GM18873 (cell line): ENCODE measurements around the gene SEC22A.

ENCODE experiments used
- ATAC-seq: cut with Tn5 transposase; IDR thresholded peaks from one replicate; pipeline ENCODE4 v1.9.1; 2021; ENCODE audit warnings: mild to moderate bottlenecking, moderate library complexity, moderate number of reproducible peaks; ENCODE audit not compliant: unreplicated experiment, low FRiP score

The SEC22A gene

DNA sequence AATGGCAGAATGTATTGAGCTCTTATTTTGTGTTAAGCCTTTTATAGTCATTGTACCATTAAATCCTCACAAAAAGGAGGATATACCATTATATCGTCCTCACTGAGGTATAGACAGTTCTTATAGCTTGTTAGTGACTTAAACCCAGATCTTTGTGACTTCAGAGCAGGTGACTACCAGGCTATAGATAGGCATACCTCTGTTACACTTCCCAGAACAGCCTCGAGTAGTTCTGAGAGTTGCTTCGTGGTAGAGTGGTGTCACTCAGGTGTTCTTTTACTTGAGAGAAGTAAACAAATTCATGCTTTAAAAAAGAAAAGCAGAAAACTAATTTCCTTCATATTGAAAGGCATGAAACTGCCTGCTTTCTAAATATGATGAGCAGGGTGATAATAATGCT is 59.9 kb downstream of the SEC22A start:
- ATAC-seq, result no peak

DNA sequence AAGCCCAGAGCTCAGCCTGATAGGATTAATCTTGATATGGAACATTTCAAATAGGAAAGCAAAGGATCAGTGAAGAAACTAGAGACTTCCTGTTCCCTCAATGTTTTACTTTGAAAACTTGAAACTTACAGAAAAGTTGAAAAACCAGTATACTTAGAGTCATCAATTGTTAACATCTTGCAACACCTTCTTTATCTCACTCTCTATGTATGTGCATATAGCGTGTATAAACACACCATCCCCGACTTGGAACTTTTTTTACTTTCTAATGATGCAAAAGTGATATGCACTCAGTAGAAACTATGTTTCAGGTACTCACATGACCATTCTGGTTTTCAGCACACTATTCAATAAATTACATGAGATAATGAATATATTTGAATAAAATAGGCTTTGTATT is 60.5 kb downstream of the SEC22A start:
- ATAC-seq, result no peak

- no peak for ATAC-seq
Observed at GRCh38 chr3:123262868-123263267, 61.1 kb downstream of the SEC22A start.

DNA sequence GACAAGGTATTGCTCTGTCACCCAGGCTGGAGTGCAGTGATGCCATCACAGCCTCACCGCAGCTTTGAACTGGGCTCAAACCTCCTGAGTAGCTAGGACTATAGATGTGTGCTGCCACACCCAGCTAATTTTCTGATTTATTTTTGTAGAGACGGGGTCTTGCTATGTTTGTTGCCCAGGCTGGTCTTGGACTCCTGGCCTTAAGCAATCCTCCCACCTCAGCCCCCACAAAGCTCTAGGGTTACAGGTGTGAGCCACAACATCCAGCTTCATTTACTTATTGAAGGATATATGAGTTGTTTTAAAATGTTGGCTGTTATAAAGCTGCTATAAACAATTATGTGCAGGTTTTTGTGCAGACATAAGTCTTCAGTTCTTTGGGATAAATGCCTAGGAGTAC is 62.2 kb downstream of the SEC22A start:
- no peak for ATAC-seq

DNA sequence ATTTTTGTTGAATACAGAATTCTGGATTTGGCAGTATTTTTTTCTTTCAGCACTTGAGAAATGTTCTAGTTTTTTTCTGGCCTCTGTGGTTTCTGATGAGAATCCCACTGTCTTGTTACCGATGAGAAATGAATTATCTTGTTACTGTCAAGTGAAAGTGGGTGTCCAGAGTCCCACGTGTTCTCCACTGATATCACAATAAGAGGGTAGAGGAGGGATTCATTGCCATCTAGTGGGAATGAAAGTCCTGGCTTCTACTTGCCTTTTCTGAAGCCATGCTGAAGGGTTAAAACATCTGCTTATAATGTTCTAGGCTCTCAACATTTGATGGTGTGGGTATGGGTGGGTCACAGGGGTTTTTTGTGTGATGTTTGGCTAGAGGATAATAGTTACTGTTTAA is 66.1 kb downstream of the SEC22A start:
- ATAC-seq, result no peak

GRCh38 chr3:123270818-123271217 is 69.1 kb downstream of the SEC22A start:
- no peak for ATAC-seq

- ATAC-seq, result no peak
Observed at GRCh38 chr3:123271466-123272159, 69.9 kb downstream of the SEC22A start.

DNA sequence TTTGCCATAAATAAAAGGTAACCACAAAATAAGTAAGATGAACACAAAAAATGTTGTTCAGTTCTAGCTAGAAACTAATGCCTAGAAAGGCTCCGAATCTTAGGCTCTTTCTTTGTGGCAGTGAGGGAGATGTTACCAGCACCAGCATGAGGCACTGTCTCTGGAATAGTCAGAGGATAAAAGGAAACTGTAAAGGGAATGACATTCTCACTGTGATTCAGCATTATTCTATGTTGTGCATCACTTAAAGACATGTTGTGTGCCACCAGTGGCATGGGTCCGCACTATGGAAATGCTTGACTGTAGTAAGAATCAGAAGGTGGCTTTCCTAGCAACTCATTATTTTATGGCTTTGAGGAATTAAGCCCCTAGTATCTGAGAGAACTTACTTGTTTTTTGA is 70.8 kb downstream of the SEC22A start:
- no peak for ATAC-seq

- no peak for ATAC-seq
Observed at GRCh38 chr3:123275691-123276090, 73.9 kb downstream of the SEC22A start.

- ATAC-seq, result no peak
Observed at GRCh38 chr3:123276346-123277006, 74.7 kb downstream of the SEC22A start.

- no peak for ATAC-seq
Observed at GRCh38 chr3:123277106-123277505, 75.4 kb downstream of the SEC22A start.

- ATAC-seq, result no peak
Observed at GRCh38 chr3:123278446-123278845, 76.7 kb downstream of the SEC22A start.

- no peak for ATAC-seq
Observed at GRCh38 chr3:123279121-123279520, 77.4 kb downstream of the SEC22A start.

- no peak for ATAC-seq
Observed at GRCh38 chr3:123281406-123281805, 79.7 kb downstream of the SEC22A start.

GRCh38 chr3:123281929-123282328 is 80.2 kb downstream of the SEC22A start:
- no peak for ATAC-seq

DNA sequence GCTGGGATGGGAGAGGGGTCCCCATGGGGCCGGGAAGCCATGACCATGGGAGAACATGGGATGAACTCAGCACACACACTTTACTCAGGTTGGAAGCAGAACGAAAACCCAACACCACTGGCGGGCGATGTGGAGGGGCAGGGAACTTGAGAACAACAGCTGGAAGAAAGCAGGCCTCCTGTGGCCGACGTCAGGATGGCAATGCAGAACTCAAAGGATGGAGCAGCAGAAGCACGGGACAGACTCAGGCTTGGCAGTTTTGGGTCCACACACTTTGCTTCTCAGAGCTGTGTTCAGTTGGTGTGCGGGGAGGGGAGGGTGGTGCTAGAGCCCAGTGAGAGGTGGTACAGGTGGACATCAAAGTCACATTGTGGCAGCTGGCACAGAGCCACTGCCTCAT is 80.7 kb downstream of the SEC22A start:
- no peak for ATAC-seq

GRCh38 chr3:123283074-123283473 is 81.3 kb downstream of the SEC22A start:
- ATAC-seq, result no peak

DNA sequence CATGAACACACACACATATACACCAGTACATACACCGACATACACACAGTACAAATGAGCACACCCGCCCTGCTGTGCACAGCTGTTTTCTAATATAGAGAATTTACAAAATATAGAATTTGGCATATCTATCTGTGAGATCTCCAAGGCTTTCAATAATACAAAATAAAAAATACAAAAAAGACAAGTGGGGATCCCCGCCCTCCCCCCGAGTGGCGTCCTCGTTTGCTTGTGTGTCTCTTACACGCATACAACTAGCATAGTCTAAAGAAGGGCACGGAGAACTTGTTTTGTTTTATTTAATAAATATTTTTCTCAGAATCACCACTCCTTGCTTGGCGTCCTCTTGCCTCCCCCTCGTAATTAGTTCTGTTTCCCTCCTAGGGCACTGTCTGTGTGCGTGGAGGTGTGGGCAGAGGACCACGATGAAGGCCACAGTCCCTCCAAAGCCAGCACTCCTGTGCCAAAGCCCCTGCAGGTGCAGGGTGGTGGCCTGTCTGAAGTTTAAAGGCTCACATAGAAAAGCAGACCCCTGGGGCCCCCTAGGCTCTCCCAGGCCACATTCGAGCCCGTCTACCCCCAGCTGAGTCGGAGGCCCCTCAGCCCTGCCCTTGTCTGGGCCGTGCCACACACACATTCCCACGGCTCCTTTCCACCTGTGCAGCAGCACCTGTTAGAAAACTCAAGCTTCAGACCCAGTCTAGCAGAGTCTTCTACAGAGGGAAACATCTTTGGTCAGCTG is 82.1 kb downstream of the SEC22A start:
- ATAC-seq, result no peak

- no peak for ATAC-seq
Observed at GRCh38 chr3:123284399-123285010, 82.8 kb downstream of the SEC22A start.

- no peak for ATAC-seq
Observed at GRCh38 chr3:123285066-123285465, 83.3 kb downstream of the SEC22A start.

GRCh38 chr3:123285479-123285878 is 83.7 kb downstream of the SEC22A start:
- ATAC-seq, result no peak
